Upper lobe of left lung (tissue), 4 donors: ENCODE data around the gene ABLIM2.

Source experiments
- EP300 ChIP-seq, 4 donors: sonication (generic); formaldehyde crosslinking; IDR thresholded peaks; one replicate each; pipeline ENCODE4 v1.5.1; 2017; ENCODE audit warnings: antibody characterized with exemption in 4 of 4, control low read depth in 2 of 4
- POLR2A ChIP-seq, 4 donors: fragments of 450-650 bp; IDR thresholded peaks; one replicate each; pipeline ENCODE4 v1.5.1; 2016 to 2017; ENCODE audit warnings: antibody characterized with exemption in 4 of 4, mild to moderate bottlenecking in 2 of 4
- POLR2AphosphoS5 ChIP-seq, 2 donors: sonication (generic); formaldehyde crosslinking; IDR thresholded peaks; one replicate each; pipeline ENCODE4 v1.5.1; 2017; ENCODE audit warnings: antibody characterized with exemption in 2 of 2
- TF ChIP-seq, protein P1 (sequence below), 6 experiments: fragments of 450-650 bp in 4 of 6; fragments of 200-600 bp in 2 of 6; sonication (generic) in 2 of 6; IDR thresholded peaks; one replicate each; pipeline ENCODE4 v1.5.1; 2016 to 2019; ENCODE audit warnings: antibody characterized with exemption in 6 of 6

DNA sequence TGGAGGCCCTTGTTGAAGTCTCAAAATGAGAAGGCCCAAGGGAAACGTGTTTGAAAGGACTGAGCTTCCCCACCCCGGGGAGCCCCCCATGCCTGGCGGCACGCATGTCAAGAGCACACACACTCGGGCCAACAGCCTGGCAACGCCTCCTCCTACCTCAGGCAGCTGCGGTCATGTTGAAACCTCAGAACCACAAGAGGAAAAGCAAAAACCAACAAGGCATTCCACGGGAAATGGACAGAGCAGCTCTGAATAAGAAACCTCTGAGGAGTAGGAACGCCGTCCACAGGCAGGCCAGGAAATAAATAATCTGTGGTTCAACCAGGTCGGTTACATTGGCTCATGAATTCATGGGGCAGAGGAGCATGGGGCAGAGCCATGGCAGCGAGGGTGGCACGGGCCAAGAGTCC is 123.2 kb downstream of the ABLIM2 start:
- TF ChIP-seq, protein P1, sequence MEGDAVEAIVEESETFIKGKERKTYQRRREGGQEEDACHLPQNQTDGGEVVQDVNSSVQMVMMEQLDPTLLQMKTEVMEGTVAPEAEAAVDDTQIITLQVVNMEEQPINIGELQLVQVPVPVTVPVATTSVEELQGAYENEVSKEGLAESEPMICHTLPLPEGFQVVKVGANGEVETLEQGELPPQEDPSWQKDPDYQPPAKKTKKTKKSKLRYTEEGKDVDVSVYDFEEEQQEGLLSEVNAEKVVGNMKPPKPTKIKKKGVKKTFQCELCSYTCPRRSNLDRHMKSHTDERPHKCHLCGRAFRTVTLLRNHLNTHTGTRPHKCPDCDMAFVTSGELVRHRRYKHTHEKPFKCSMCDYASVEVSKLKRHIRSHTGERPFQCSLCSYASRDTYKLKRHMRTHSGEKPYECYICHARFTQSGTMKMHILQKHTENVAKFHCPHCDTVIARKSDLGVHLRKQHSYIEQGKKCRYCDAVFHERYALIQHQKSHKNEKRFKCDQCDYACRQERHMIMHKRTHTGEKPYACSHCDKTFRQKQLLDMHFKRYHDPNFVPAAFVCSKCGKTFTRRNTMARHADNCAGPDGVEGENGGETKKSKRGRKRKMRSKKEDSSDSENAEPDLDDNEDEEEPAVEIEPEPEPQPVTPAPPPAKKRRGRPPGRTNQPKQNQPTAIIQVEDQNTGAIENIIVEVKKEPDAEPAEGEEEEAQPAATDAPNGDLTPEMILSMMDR (IDR thresholded peaks at IDR 0.05), result no peak
- TF ChIP-seq POLR2AphosphoS5 (IDR thresholded peaks at IDR 0.05) (no peak), POLR2A (IDR thresholded peaks at IDR 0.05) (no peak), EP300 (IDR thresholded peaks at IDR 0.05) (no peak)
